GM12878 (cell line): ENCODE results near the gene MYL6B.

Experiments
- BRCA1 ChIP-seq: IDR thresholded peaks from 2 replicates; pipeline ENCODE4 v1.6.1; 2011; ENCODE audit warnings: low read depth, low read length, improper control_type of control experiment
- CHD4 ChIP-seq: fragments of 200-600 bp; sonication (generic); IDR thresholded peaks from 2 replicates; pipeline ENCODE4 v1.6.1; 2016; ENCODE audit warnings: mild to moderate bottlenecking
- CTCF ChIP-seq, 3 experiments: IDR thresholded peaks in 2 of 3; conservative IDR thresholded peaks in 1 of 3; 2 replicates each; pipeline ENCODE4 v1.5.1; 2011; ENCODE audit warnings: low read depth in 3 of 3, low read length in 3 of 3, mild to moderate bottlenecking in 3 of 3, control low read depth in 2 of 3, moderate library complexity in 2 of 3, inconsistent platforms in 1 of 3, mixed read lengths in 1 of 3; ENCODE audit not compliant: control insufficient read depth in 2 of 3, insufficient read depth in 1 of 3; ENCODE audit errors: extremely low read depth in 1 of 3
- EZH2 ChIP-seq: IDR thresholded peaks from 2 replicates; pipeline ENCODE4 v1.6.1; 2012; ENCODE audit warnings: low read depth, mild to moderate bottlenecking, control low read depth, inconsistent platforms, low read length, borderline replicate concordance; ENCODE audit not compliant: control insufficient read depth
- FOS ChIP-seq: IDR thresholded peaks from 3 replicates; pipeline ENCODE4 v1.6.1; 2011; ENCODE audit warnings: borderline replicate concordance; ENCODE audit not compliant: insufficient read length; ENCODE audit errors: extremely low read depth
- NFYB ChIP-seq: IDR thresholded peaks from 2 replicates; pipeline ENCODE4 v1.6.1; 2011; ENCODE audit warnings: low read depth, mild to moderate bottlenecking, low read length, improper control_type of control experiment, moderate library complexity; ENCODE audit not compliant: insufficient read depth
- PKNOX1 ChIP-seq: fragments of 450-650 bp; IDR thresholded peaks from 2 replicates; pipeline ENCODE4 v1.6.1; 2016; ENCODE audit warnings: mild to moderate bottlenecking
- SIN3A ChIP-seq: IDR thresholded peaks from 2 replicates; pipeline ENCODE4 v1.6.1; 2012; ENCODE audit warnings: low read depth, low read length, improper control_type of control experiment
- SMC3 ChIP-seq: IDR thresholded peaks from 2 replicates; pipeline ENCODE4 v1.6.1; 2011; ENCODE audit warnings: low read length, improper control_type of control experiment, borderline replicate concordance
- SP1 ChIP-seq: IDR thresholded peaks from one replicate; pipeline ENCODE4 v1.6.1; 2011; ENCODE audit warnings: low read depth, low read length
- TAF1 ChIP-seq: IDR thresholded peaks from 2 replicates; pipeline ENCODE4 v1.6.1; 2011; ENCODE audit warnings: mild to moderate bottlenecking, low read depth, low read length, borderline replicate concordance
- USF1 ChIP-seq: IDR thresholded peaks from 2 replicates; pipeline ENCODE4 v1.6.1; 2011; ENCODE audit warnings: borderline replicate concordance, low read depth, mild to moderate bottlenecking, moderate library complexity, mixed read lengths, low read length; ENCODE audit not compliant: insufficient read depth; ENCODE audit errors: extremely low read length

- no peak for TF ChIP-seq CTCF (IDR thresholded peaks at IDR 0.05 in 2 of 3, conservative IDR thresholded peaks at IDR 0.05 in 1 of 3; ENCODE audit: control insufficient read depth in 2 of 3, extremely low read depth in 1 of 3, insufficient read depth in 1 of 3, low read depth in 3 of 3, low read length in 3 of 3)
- TF ChIP-seq TAF1: no peak
- no peak for TF ChIP-seq FOS
- no peak for TF ChIP-seq NFYB
- TF ChIP-seq USF1: no peak
- no peak for TF ChIP-seq SIN3A
- no peak for TF ChIP-seq PKNOX1
- TF ChIP-seq CHD4: no peak
- no peak for TF ChIP-seq BRCA1
- TF ChIP-seq SMC3: no peak
- no peak for TF ChIP-seq EZH2
- no peak for TF ChIP-seq SP1
Measured at GRCh38 chr12:56198836-56199235, 46.4 kb downstream of the MYL6B start.
